Endodermal cell (in vitro differentiated cells): ENCODE measurements around the gene NDST1. TPM values are rescaled to one million over a fixed set of nuclear protein-coding genes. Genes with fewer than 3 reads are reported as not detected.

Source experiments
- DNase-seq: peaks from one replicate; pipeline ENCODE4 v3.0.0-alpha.2; 2017
- H3K27ac ChIP-seq: 2 replicates; pipeline ENCODE4 v1.5.1; 2013; ENCODE audit warnings: mild to moderate bottlenecking, low read depth, low read length, moderate library complexity
- H3K27me3 ChIP-seq: 2 replicates; pipeline ENCODE4 v1.6.1; 2013; ENCODE audit warnings: mild to moderate bottlenecking, low read length, moderate library complexity; ENCODE audit not compliant: insufficient read depth, control insufficient read depth, poor library complexity, severe bottlenecking
- H3K36me3 ChIP-seq: 2 replicates; pipeline ENCODE4 v1.7.0; 2013; ENCODE audit warnings: mild to moderate bottlenecking, low read length, moderate library complexity; ENCODE audit not compliant: control insufficient read depth, insufficient read depth
- H3K4me1 ChIP-seq: one replicate; pipeline ENCODE4 v1.7.0; 2013; ENCODE audit warnings: low read length; ENCODE audit not compliant: control insufficient read depth, insufficient read depth
- H3K4me3 ChIP-seq: 2 replicates; pipeline ENCODE4 v1.5.1; 2013; ENCODE audit warnings: mild to moderate bottlenecking, low read length, moderate library complexity
- H3K9ac ChIP-seq: 2 replicates; pipeline ENCODE4 v1.6.1; 2013; ENCODE audit warnings: mild to moderate bottlenecking, low read length, moderate library complexity; ENCODE audit not compliant: poor library complexity, severe bottlenecking; ENCODE audit errors: extremely low read depth
- H3K9me3 ChIP-seq: 2 replicates; pipeline ENCODE4 v1.6.1; 2013; ENCODE audit warnings: mild to moderate bottlenecking, low read length, moderate library complexity; ENCODE audit not compliant: control insufficient read depth
- H3K27ac Mint-ChIP-seq: 2 replicates; pipeline ENCODE4 v1.8.0; 2020; ENCODE audit warnings: mixed read lengths
- H3K27me3 Mint-ChIP-seq: 2 replicates; pipeline ENCODE4 v1.8.0; 2021; ENCODE audit warnings: mild to moderate bottlenecking, mixed read lengths; ENCODE audit not compliant: insufficient read depth
- H3K36me3 Mint-ChIP-seq: 2 replicates; pipeline ENCODE4 v1.8.0; 2020; ENCODE audit warnings: low read depth, mixed read lengths
- H3K4me1 Mint-ChIP-seq: 2 replicates; pipeline ENCODE4 v1.8.0; 2020; ENCODE audit warnings: mixed read lengths
- H3K4me3 Mint-ChIP-seq: 2 replicates; pipeline ENCODE4 v1.8.0; 2020; ENCODE audit warnings: mild to moderate bottlenecking, moderate library complexity, mixed read lengths
- H3K9me3 Mint-ChIP-seq: 2 replicates; pipeline ENCODE4 v1.8.0; 2020; ENCODE audit warnings: mild to moderate bottlenecking, mixed read lengths
- CTCF ChIP-seq: fragments of 200-600 bp; sonication (generic); conservative IDR thresholded peaks from 2 replicates; pipeline ENCODE4 v1.5.0; 2021; ENCODE audit warnings: antibody characterized with exemption, mild to moderate bottlenecking
- WGBS, 2 experiments: methylation state at CpG; one replicate each; pipeline versions ENCODE4 v1.1.5 to v1.1.7; 2013; ENCODE audit warnings: missing lambda C conversion rate in 2 of 2, mixed read lengths in 1 of 2; ENCODE audit not compliant: insufficient coverage in 1 of 2, insufficient read length in 1 of 2; 5-methylcytosine and 5-hydroxymethylcytosine counted together
- total RNA-seq, 2 donors: library from RNA; stranded (reverse); fragmentation: NEBNext Ultra II Directional in 1 of 2; extraction: Animal tissue kit (Norgen Biotek cat#: 25700) in 1 of 2; gene quantifications; 2 replicates in 1 of 2; 3 replicates in 1 of 2; pipeline ENCODE4 v1.2.1, GENCODE V29; 2021

The NDST1 gene
- total RNA-seq, 2 donors from 2014 or later, result 53.3 to 71.7 TPM

- no peak overlapping the region for H3K27ac Mint-ChIP-seq
- TF ChIP-seq CTCF, result no peak
Measured at GRCh38 chr5:150559088-150559487, 51.2 kb downstream of the NDST1 start.

GRCh38 chr5:150559701-150560100 is 51.8 kb downstream of the NDST1 start:
- H3K27me3 ChIP-seq, result no peaks in the 10 kb centered on the region

More at GRCh38 chr5:150559088-150559487, 51.2 kb downstream of the NDST1 start:
- Mint-ChIP-seq H3K9me3 (peaks cover 14% of the 10 kb centered on the region), H3K27me3 (no peaks in the 10 kb centered on the region), H3K36me3 (peaks cover 12% of the 10 kb centered on the region), H3K4me3 (no peak overlapping the region), H3K4me1 (peaks cover 16% of the 10 kb centered on the region)
- Histone ChIP-seq H3K4me1 (peaks cover 8% of the 10 kb centered on the region), H3K27me3 (no peaks in the 10 kb centered on the region), H3K27ac (no peak overlapping the region), H3K9ac (no peak overlapping the region), H3K9me3 (peaks cover 11% of the 10 kb centered on the region), H3K4me3 (no peak overlapping the region), H3K36me3 (peaks cover 17% of the 10 kb centered on the region)
- 92 to 100% methylated on average over 1 to 2 of the region's 2 CpGs for WGBS, 2 experiments
- DNase-seq, result no peak

GRCh38 chr5:150560401-150561191 is 52.7 kb downstream of the NDST1 start:
- Mint-ChIP-seq H3K27me3 (no peaks in the 10 kb centered on the region), H3K9me3 (peaks cover 15% of the 10 kb centered on the region), H3K4me3 (no peak overlapping the region), H3K4me1 (peaks cover 16% of the 10 kb centered on the region), H3K36me3 (peaks cover 12% of the 10 kb centered on the region), H3K27ac (peak overlapping the region; percentile 63)
- peaks cover 11% of the 10 kb centered on the region for H3K36me3 ChIP-seq
- DNase-seq, result peak; percentile 95
- peaks cover 8% of the 10 kb centered on the region for H3K4me1 ChIP-seq
- no peak overlapping the region for H3K4me3 ChIP-seq
- TF ChIP-seq CTCF, result peak; percentile 92
- H3K27ac ChIP-seq, result peak overlapping the region; percentile 54
- WGBS, 2 experiments, result 35 to 36% methylated on average over 8 of the region's 11 CpGs
- H3K27me3 ChIP-seq, result no peaks in the 10 kb centered on the region
- H3K9me3 ChIP-seq, result peaks cover 11% of the 10 kb centered on the region
- H3K9ac ChIP-seq, result no peak overlapping the region

More at GRCh38 chr5:150559701-150560100, 51.8 kb downstream of the NDST1 start:
- Mint-ChIP-seq H3K27me3 (no peaks in the 10 kb centered on the region), H3K4me3 (no peak overlapping the region), H3K9me3 (peaks cover 15% of the 10 kb centered on the region), H3K36me3 (peaks cover 12% of the 10 kb centered on the region), H3K27ac (peak overlapping the region; percentile 48), H3K4me1 (peaks cover 16% of the 10 kb centered on the region)
- DNase-seq, result no peak
- Histone ChIP-seq H3K27ac (no peak overlapping the region), H3K36me3 (peaks cover 17% of the 10 kb centered on the region), H3K9me3 (peaks cover 11% of the 10 kb centered on the region), H3K4me1 (peaks cover 8% of the 10 kb centered on the region), H3K9ac (no peak overlapping the region), H3K4me3 (no peak overlapping the region)
- WGBS, 2 experiments, result 81 to 85% methylated on average over 3 to 4 of the region's 4 CpGs
- TF ChIP-seq CTCF, result no peak
